Stimulated activated naive CD8-positive, alpha-beta T cell treated with anti-CD3 and anti-CD28 coated beads, Interleukin-15, Interleukin-2, amounts not matched to agents 100 U/mL and 50 U/mL, for 24 hours (primary cell): Measurements from ENCODE around the gene ZNF688.

ENCODE experiments used
- ATAC-seq: fragments of 150-1000 bp; cut with Tn5 transposase; one replicate; pipeline ENCODE4 v1.10.0; 2021
- DNase-seq: peaks from one replicate; pipeline ENCODE4 v3.0.0; 2021

The ZNF688 gene

DNA sequence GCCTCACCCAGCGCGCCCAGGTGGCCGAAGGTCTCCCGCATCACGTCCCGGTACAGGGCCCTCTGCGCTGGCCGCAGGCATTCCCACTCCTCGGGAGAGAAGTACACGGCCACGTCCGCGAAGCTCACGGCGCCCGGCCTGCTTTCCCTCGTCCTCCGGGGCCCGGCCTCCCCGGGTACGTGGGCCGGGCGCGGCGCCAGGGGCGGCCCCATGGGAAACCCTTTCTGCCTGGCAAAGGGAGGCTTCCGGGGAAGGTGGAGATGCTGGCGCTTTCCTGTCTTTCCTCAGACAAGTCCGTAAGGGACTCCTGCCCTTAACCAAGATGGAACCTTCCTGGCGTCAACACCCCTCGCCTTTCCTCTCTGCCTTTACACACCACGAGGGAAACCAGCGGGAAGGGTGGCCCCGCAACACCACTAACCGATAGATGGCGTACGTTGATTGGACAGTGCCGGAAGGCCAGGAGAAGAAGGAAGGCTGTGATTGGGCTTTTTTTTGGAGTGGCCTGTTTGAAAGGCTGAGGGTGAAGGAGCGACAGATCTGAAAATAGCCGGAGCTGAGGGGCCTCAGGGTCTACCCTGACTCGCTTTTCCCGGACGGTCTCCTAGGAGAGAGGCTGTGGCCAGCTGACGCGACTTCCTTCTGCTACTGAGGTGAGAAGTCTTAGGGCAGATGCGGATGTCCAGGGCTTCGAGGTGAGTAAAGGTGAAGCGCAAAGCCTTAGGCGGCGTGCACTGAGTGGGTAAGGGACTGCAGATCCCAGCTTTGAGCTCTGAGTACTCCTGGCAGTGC is 14.1 kb upstream of the ZNF688 start, which contains the start of gene ZNF785:
Gene ZNF785 (minus strand): TSS at position 298 of the 792 bp plus-strand sequence. CDS start 86 bp downstream, at position 212.
- DNase-seq, result peak; percentile 91
- ATAC-seq, result peak; percentile 96

DNA sequence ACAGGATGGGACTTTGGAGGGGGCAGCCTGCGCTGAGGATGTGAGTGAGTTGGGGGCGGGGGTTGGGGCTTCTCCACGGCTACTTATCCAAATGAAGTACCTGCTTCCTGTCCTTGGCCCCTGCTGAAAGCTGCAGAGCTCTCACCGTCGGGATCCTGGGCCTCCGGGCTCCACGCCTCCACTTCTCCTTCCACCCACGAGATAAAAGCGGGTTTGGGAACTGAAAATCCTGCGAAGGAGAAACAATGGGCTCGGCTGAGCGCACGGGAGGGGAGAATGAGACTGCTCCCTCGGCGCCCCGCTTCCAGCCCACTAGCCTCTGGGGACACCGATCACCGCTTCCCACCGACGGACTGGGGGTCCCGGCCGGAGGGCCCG is 13.5 kb upstream of the ZNF688 start:
- ATAC-seq, result peak; percentile 7
- DNase-seq, result peak; percentile 42

DNA sequence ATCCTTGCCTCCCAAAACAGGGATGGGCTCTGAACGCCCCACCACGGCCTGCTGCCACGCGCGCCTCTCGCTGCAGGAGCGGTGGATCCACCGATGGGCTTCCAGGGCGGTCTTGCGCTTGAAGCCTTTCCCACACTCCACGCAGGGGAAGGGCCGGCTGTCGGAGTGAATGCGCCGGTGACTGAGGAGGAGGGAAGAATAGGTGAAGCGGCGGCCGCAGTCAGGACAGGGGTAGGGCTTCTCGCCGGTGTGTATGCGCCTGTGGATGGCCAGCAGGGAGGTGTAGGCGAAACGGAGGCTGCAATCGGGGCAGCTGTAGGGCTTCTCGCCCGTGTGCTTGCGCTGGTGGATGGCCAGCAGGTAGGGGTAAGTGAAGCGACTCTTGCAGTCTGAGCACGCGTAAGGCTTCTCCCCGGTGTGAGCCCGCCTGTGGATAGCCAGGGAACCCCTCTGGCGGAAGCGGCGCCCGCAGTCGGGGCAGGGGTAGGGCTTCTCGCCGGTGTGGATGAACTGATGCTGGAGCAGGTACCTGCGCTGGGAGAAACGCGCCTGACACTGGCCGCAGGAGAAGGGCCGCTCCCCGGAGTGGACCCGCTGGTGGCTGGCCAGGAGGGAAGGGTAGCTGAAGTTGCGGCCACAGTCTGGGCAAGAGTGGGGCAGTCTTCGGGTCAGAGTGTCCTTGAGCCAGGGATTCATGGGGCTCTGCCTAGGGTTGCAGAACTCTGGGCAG is 11.3 kb upstream of the ZNF688 start:
- ATAC-seq (no peak), DNase-seq (no peak)

DNA sequence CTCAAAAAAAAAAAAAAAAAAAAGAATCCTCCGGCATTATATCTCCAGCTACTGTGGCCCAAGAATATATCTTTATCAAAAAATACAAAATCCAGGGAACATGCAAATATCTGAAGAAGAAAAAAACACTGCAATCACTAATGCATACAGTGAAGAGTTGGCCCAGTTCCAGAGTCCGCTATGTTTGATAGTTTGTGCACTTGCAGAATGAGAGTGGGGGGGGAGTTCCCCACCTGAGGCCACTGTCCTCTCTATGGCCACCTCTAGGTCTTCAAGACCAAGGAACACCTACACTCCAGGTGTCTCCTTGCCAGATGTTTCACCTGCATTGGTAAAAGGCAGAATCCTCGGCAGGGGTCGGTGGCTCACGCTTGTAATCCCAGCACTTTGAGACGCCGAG is 9.9 kb upstream of the ZNF688 start:
- DNase-seq (no peak), ATAC-seq (no peak)

DNA sequence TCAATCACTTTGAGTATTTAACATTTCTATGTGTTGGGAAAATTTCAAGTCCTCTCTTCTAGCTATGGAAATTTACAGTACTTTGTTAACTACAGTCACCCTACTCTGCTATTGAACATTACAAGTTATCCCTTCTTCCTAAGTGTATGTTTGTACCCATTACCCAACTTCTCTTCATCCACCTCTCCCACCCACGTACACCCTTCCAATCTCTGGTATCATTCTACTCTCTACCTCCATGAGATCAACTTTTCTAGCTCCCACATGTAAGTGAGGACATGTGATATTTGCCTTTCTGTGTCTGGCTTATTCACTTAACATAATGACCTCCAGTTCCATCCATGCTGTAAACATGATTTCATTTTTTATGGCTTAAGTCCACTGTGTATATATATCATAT is 3.2 kb upstream of the ZNF688 start:
- ATAC-seq (no peak), DNase-seq (no peak)

DNA sequence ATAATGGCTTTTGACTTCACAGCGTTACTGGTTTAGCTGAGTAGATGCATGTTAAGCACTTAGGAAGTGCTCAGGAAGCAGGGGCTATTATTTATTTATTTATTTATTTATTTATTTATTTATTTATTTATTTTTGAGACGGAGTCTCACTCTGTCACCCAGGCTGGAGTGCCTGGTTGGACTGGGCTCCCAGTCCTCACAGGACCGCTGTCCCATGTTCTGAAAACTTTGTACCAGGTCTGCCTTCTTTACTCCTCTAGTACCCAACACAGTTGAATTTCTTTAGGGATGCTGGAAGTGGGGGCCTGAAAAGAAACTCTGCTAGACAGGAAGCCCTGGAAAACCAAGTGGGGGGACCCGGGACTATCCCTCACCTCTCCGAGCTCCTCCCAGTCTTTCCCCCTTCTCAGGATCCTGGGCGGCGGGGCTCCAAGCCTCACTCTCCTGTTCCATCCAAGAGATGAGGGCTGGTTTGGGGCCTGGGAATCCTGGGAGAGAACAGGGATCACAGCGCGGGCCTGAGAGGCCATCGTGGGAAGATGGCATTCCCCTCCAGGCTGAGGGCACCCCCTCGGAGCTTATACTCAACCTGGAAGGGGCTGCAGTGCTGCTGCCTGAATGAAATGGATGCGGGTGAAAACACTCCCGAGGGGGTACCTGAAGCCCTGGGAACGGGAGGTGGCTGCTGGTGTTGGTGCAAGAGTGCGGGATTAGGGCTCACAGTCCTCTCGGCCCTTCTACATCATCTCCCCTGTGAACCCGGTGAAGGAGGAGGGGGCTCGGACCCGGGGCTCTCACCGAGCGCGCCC is 674 bp downstream of the ZNF688 start:
- DNase-seq (no peak), ATAC-seq (no peak)

DNA sequence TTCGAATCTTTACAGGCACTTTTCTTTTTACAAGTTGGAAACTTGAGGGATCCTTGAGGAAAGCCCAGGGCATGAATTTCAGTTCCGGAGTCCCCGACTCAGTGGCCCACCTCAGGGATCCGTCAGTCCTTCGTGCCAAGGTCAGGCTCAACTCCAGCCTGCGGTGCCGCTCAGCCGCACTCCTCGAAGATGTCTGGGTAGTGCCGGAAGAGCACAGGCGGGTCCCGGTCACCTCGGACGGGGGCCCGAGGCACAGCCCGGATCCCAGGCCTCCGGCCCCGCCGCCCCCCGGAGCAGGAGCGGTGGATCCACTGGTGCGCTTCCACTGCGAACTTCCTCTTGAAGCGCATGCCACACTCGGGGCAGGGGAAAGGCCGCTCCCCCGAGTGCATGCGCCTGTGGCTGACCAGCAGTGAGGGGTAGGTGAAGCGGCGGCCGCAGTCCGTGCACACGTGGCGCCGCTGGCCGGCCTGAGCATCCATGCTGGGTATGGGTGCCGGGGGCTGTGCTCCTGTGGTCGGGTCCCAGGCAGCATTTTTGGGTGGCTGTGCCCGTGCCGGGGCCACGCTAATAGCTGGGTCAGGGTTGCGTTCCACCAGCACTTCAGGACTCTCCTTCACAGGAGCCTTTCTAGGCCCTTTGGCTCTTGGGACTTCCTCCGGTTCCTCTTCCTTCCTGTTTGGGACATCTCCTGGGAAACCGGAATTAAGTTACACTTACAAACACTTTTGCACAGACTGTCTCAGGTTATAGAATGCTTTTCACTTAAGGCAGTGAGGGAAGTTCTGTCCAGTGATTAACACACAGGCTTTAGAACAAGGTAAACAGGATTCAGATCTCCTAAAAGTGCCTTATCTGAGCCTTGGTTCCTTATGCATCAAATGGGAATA is 1.5 kb downstream of the ZNF688 start:
- no peak for ATAC-seq
- DNase-seq, result no peak

DNA sequence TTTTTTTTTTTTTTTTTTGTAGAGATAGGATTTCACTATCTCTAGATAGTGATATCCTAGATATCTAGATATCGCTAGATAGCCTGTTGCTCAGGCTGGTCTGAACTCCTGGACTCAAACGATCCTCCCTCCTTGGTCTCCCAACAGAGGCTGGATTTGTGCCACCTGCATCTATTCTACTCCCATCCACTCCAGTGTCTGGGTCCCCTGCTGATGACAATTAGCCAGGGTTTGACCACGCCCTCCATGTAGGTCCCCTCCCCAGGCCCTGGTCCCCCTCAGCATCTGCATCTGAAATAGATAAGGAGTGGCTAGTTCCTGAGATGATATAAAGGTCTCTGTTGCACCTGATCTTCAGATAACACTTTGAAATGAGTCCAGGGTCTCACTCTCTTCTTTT is 2.2 kb downstream of the ZNF688 start:
- no peak for ATAC-seq
- DNase-seq, result no peak

DNA sequence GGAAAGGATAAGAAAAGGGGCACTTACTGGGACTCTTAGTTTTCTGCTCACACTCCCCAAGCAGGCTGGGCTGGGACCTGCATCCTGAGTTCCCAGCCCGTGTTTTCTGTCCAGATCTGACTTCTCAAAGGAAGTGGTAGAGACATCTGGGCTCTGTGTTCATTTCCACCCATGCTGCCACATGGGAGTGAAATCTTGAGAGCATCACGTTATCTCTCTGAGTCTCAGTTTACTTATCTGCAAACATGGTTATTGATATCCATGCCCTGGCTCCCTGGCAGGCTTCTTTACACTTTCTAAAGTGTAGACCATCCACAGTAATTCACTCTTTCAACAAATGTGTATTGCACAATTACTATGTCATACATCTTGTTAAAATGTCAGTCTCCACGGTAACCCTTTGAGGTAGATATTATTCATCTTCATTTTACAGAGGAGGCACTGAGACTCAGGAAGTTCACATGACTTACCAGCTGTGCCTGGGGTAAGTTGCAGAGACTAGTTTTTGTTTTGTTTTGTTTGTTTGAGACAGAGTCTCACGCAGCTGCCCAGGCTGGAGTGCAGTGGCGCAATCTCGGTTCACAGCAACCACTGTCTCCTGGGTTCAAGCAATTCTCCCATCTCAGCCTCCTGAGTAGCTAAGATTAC is 3.4 kb downstream of the ZNF688 start:
- ATAC-seq, result peak; percentile 61
- peak; percentile 37 for DNase-seq

DNA sequence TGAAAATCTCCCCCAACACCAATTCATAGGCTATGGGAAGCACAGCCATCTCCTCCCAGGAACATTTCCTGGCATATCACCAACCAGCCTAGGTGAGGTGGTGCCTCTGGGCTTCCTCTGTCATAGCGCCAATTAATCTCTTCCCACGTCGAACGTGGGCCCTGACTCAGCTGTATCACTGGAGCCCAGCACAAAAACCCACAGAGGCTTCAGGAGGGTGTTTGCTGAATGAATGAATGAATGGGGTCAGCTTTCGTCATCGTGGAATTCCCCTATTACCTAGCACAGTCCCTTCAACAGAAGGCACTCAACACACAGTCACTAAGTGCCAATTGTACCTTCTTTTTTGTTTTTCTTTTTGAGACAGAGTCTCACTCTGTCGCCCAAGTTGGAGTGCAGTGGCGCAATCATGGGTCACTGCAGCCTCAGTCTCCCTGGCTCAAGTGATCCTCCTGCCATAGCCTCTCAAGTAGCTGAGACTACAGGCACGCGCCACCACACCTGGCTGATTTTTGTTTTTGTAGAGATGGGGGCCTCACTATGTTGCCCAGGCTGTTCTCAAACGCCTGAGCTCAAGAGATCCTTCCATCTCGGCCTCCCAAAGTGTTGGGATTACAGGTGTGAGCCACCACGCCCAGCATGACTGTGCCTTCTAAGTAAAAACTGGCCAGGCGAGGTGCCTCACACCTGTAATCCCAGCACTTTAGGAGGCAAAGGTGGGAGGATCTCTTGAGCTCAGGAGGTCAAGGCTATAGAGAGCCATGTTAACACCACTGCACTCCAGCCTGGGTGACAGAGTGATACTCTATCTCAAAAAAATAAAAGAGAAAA is 4.1 kb downstream of the ZNF688 start:
- DNase-seq, result peak; percentile 59
- ATAC-seq, result peak; percentile 28

DNA sequence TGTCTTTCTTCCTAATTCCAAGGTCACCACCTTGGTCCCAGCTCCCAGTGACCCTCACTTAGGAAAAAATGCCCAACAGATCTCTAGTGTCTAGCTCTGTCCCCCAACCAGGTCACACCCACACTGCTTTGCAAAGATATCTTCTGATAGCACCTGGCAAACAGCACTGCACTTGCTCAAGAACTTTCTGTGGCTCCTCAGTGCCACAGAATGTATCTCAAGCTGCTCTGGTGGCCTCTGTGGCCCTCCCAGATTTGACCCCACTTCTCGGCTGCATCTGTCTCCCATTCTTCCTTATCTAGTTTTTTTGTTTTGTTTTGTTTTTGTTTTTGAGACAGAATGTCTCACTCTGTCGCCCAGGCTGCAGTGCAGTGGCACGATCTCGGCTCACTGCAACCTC is 5.0 kb downstream of the ZNF688 start:
- ATAC-seq (no peak), DNase-seq (no peak)

DNA sequence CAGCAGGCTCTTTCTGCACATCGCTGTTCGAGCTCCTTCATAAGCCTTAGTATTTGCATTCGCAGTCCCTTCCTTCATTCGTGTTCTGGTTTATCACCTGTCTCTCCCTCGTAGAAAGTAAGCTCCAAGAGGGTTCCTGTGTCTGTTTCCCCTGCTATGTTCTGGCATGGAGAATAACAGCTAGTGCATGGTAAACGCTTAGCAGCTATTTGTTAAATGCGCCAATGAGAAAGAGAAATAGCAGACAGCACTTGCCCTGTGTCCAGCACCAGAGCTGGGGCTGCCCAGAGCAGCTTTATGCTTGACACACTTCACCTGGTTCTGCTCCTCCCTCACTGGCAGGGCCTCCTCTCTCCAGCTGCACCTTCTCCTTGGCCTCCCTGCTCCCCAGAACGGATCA is 5.5 kb downstream of the ZNF688 start:
- no peak for ATAC-seq

DNA sequence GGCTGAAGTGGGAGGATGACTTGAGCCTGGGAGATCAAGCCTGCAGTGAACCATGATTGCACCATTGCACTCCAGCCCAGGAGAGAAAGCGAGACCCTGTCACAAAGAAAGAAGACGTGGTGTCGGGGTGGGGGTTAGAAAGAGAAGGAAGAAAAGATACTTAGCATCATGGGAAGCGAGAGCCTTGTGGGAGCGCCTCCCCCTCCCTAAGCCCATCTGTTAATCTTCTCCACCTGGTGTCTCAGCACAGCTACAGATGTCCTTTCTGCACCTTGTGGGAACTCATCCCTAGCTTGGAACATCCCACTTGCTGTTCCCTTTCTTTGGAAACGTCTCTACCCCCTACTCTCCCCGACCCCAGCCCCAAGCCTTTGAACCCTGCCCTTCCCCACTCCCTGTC is 6.0 kb downstream of the ZNF688 start:
- ATAC-seq (no peak), DNase-seq (no peak)

More for the DNA sequence above, 5.5 kb downstream of the ZNF688 start:
- no peak for DNase-seq

DNA sequence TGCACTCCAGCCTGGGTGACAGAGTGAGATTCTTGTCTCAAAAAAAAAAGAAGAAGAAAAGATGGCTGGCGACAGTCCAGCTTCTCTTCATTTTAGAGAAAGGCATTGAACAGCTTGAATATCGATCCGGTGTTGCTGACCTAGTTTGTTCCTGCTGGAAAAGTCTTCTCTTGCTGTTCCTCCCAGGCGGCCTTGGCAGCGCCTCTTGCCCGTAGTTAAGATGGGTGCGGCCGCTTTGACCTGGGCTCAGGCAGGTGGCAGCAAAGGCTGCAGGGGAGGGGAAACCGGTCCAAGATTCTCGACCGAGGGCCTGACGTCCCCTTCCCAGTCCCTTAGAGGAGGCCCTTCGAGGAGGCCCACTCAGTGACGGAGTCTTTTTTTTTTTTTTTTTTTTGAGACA is 9.5 kb downstream of the ZNF688 start:
- DNase-seq, result no peak
- no peak for ATAC-seq

DNA sequence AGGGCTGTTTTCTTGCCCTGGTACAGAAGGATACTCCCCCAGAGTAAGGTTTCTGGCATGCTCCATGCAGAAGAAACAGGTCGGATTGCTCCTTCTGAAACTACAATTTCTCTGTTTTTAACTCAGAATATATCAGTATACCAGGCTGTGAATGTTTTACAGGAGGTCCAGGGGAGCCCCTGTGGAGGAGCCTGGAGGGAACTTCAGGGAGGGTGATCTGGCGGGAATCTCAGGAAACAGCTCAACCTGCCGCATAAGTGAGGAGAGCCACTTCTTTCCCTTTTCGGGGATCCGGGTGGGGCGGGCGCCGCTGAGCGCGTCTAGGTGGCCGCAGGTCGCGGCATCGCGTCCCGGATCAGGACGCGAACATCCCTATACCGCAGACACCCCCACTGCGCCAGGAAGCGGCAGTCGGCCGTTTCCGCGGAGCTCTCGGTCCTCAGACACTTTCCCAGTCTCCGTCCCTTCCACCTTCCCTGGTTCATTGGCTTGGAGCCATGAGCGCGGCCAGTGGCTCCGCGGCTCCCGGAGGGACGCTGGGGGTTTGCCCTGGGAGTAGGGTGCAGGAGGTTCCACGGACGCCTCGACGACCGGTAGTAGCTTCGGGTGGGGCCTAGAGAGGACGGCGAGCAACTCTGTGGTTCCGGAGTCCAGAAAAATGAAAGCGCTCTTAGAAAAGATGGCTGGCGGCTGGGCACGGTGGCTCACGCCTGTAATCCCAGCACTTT is 10.3 kb downstream of the ZNF688 start:
- peak; percentile 35 for DNase-seq
- ATAC-seq, result no peak

DNA sequence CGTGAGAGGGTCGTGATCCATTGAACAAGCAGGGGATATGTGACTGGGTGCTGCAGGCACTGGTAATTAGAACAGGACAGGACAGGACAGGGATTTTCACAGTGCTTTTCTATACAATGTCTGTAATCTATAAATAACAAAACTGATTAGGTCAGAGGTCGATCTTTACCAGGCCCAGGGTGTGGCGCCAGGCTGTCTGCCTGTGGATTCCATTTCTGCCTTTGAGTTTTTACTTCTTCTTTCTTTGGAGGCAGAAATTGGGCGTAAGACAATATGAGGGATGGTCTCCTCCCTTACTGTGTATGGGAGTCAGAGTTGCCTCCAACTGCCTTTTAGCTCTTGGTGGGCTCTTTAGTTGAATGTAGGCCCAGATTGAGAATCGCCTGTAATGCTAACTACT is 11.8 kb downstream of the ZNF688 start:
- DNase-seq, result no peak
- ATAC-seq, result no peak

DNA sequence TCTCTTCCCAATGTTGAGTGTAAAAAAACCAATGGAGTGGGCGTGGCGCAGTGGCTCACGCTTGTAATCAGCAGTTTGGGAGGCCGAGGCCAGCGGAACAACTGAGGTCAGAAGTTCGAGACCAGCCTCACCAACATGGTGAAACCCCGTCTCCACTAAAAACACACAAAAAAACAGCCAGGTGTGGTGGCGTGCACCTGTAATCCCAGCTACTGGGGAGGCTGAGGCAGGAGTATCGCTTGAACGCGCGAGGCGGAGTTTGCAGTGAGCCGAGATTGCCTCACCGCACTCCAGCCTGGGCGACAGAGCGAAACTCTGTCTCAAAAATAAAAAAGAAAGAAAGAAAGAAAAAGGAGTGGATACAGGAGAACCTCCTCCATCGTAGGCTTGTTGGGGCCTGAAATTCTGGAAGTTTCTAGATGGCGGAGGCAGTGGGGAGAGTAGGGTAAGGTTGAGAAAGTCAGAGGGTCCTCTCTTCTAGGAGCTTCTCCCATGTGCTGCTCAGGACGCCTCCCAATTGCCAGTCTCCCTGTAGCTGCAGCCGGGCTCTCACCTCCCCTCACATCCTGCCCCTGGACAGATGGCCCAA is 12.6 kb downstream of the ZNF688 start:
- no peak for DNase-seq
- no peak for ATAC-seq

DNA sequence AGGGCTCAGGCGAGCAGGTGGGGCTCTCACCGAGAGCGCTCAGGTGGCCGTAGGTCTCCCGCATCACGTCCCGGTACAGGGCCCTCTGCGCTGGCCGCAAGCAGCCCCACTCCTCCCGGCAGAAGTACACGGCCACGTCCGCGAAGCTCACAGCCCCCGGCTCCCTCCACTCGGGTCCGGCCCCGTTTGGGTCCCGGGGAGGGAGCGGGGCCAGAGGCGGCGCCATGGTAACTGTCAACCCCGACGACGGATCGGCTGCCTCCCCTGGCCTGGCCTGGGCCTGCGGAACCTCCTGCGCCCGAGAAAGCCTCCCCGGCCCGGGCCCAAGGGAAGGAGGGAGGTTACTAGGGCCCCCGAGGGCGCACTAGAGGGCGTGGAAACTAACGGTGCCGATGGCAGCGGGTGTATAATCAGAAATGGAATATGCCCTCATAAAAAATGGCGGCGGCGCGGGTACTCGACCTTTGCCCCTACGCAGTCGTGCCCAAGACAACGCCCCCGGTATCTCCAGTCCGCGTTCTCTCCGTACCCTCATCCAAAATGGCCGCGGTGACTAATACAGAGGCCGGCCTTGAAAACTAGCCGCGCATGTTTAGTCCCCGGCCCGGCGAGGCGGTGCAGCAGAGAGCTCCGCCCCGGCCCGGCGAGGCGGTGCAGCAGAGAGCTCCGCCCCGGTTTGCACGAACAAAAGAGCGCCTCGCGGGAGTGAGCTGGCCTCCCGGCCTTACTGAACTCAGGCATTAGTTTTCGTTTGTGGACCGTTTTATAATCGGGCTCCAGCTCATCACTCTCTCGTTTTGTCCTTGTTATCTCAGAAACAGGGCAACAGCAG is 13.3 kb downstream of the ZNF688 start, which contains the start of gene ZNF764:
Gene ZNF764 (minus strand): TSS at position 418 of the 832 bp plus-strand sequence. CDS start 192 bp downstream, at position 226.
- ATAC-seq, result peak; percentile 95
- peak; percentile 95 for DNase-seq
